GM23248 (cell line): ENCODE measurements around the gene TMEM169.

Experiments
- EZH2 ChIP-seq: fragments of 200-600 bp; sonication (generic); IDR thresholded peaks from 2 replicates; pipeline ENCODE4 v1.6.1; 2018; ENCODE audit warnings: antibody characterized with exemption, mild to moderate bottlenecking; ENCODE audit not compliant: insufficient read depth, poor library complexity, severe bottlenecking
- EZH2phosphoT487 ChIP-seq: fragments of 200-600 bp; sonication (generic); IDR thresholded peaks from 2 replicates; pipeline ENCODE4 v1.6.1; 2018; ENCODE audit warnings: antibody characterized with exemption, moderate library complexity, mild to moderate bottlenecking, low read depth; ENCODE audit not compliant: insufficient read depth

GRCh38 chr2:216114714-216115531 lies 33.2 kb downstream of the TMEM169 start:
- TF ChIP-seq EZH2 (no peak), EZH2phosphoT487 (no peak)
